GM19025 (cell line): ENCODE measurements around the gene FGF22.

Source experiments
- ATAC-seq: cut with Tn5 transposase; IDR thresholded peaks from one replicate; pipeline ENCODE4 v1.9.1; 2021; ENCODE audit warnings: mild to moderate bottlenecking, low read depth, moderate library complexity; ENCODE audit not compliant: unreplicated experiment

Gene FGF22

GRCh38 chr19:676339-677105 is 36.8 kb downstream of the FGF22 start, which contains the start of gene FSTL3:
Gene FSTL3 (plus strand): TSS chr19:676392. CDS start chr19:676424, 32 bp downstream.
- no peak for ATAC-seq

- ATAC-seq: no peak
Measured at GRCh38 chr19:677201-677600, 37.5 kb downstream of the FGF22 start.

- ATAC-seq: no peak
Measured at GRCh38 chr19:677601-678436, 38.1 kb downstream of the FGF22 start.

- ATAC-seq: no peak
Measured at GRCh38 chr19:678791-679388, 39.2 kb downstream of the FGF22 start.

GRCh38 chr19:679418-680286 is 40.0 kb downstream of the FGF22 start:
- ATAC-seq: peak; percentile 10

- ATAC-seq: peak; percentile 76
Measured at GRCh38 chr19:680287-681028, 40.8 kb downstream of the FGF22 start.

GRCh38 chr19:681029-682019 is 41.6 kb downstream of the FGF22 start:
- ATAC-seq: no peak

- ATAC-seq: no peak
Measured at GRCh38 chr19:682678-683320, 43.1 kb downstream of the FGF22 start.

- ATAC-seq: no peak
Measured at GRCh38 chr19:685454-685931, 45.8 kb downstream of the FGF22 start.

- ATAC-seq: no peak
Measured at GRCh38 chr19:686589-687297, 47.1 kb downstream of the FGF22 start.

GRCh38 chr19:687569-688166 is 48.0 kb downstream of the FGF22 start:
- no peak for ATAC-seq

- no peak for ATAC-seq
Measured at GRCh38 chr19:688214-688613, 48.5 kb downstream of the FGF22 start.

GRCh38 chr19:688992-689391 is 49.3 kb downstream of the FGF22 start:
- ATAC-seq: no peak

- no peak for ATAC-seq
Measured at GRCh38 chr19:690203-690602, 50.5 kb downstream of the FGF22 start.
